Activated CD4-positive, alpha-beta memory T cell treated with anti-CD3 and anti-CD28 coated beads for 36 hours (primary cell): ENCODE data around the gene CD300LF. TPM values are rescaled to one million over a fixed set of nuclear protein-coding genes. Genes with fewer than 3 reads are reported as not detected.

ENCODE experiments used
- CTCF ChIA-PET: fragments of 350-600 bp; sonication (Branson Sonifier 250); formaldehyde crosslinking; loops from one replicate; lab custom pipeline; 2021; ENCODE audit warnings: antibody characterized with exemption, inconsistent platforms; lab: Charles Lee
- POLR2A ChIA-PET: fragments of 350-600 bp; sonication (Branson Sonifier 250); formaldehyde crosslinking; loops from one replicate; lab custom pipeline; 2021; ENCODE audit warnings: antibody characterized with exemption; lab: Charles Lee
- DNase-seq: peaks from one replicate; pipeline ENCODE4 v3.0.0-alpha.2; 2020
- H3K27ac Mint-ChIP-seq: one replicate; pipeline ENCODE4 v1.8.0; 2021; ENCODE audit warnings: mixed read lengths
- H3K27me3 Mint-ChIP-seq: one replicate; pipeline ENCODE4 v1.8.0; 2021; ENCODE audit warnings: mixed read lengths
- H3K36me3 Mint-ChIP-seq: one replicate; pipeline ENCODE4 v1.8.0; 2021; ENCODE audit warnings: mixed read lengths
- H3K4me1 Mint-ChIP-seq: one replicate; pipeline ENCODE4 v1.8.0; 2021; ENCODE audit warnings: low read depth, mixed read lengths
- H3K4me3 Mint-ChIP-seq: one replicate; pipeline ENCODE4 v1.8.0; 2021; ENCODE audit warnings: mild to moderate bottlenecking, mixed read lengths
- H3K9me3 Mint-ChIP-seq: one replicate; pipeline ENCODE4 v1.8.0; 2021; ENCODE audit warnings: mixed read lengths
- intact Hi-C: fragments of 100-400 bp; cut with micrococcal nuclease; formaldehyde crosslinking; loops from one replicate; pipeline ENCODE4 v1.15.1; 2023
- total RNA-seq, 2 experiments: library from RNA; stranded (reverse); gene quantifications; one replicate each; pipeline ENCODE4 v1.2.3, GENCODE V29; 2021

The CD300LF gene
- total RNA-seq, 2 experiments from 2014 or later = not detected

DNA sequence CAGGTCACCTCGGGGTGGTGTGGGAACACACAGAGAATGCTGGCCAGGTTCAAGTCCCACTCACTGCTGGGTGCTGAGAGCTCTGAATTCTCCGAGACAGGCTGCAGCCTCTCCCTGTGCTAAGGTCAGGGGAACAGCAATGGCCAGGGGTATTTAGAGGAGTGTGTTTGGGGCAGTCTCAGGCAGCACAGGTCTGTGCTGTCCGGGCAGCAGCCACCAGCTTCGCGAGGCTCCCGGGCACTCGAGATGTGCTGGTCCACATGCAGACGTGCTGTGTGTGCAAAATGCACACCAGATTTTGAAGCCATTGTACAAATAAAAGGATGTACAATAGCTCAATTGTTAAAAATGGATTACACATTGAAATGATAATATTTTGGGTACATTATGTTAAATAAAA, 42.8 kb upstream of the CD300LF start:
- ChIA-PET POLR2A (no interaction called here), CTCF (interaction anchor here (3.7 to 14.9 kb wide), 5 partner anchors 10 to 98 kb away, joined by 27 to 176 read pairs (median 36); partner anchors contain the start of gene RAB37)
- Mint-ChIP-seq H3K9me3 (no peaks in the 10 kb centered on the region), H3K4me3 (no peak overlapping the region), H3K4me1 (peaks cover 84% of the 10 kb centered on the region), H3K27me3 (no peaks in the 10 kb centered on the region), H3K27ac (peak overlapping the region; percentile 49), H3K36me3 (peaks cover 18% of the 10 kb centered on the region)
- DNase-seq = no peak
- intact Hi-C loops = no loop called here

- peaks cover 22% of the 10 kb centered on the region for H3K36me3 Mint-ChIP-seq
- H3K27ac Mint-ChIP-seq = peak overlapping the region; percentile 35
- DNase-seq = peak; percentile 54
- H3K4me3 Mint-ChIP-seq = no peak overlapping the region
- peaks cover 77% of the 10 kb centered on the region for H3K4me1 Mint-ChIP-seq
- intact Hi-C loops = no loop called here
- H3K9me3 Mint-ChIP-seq = no peaks in the 10 kb centered on the region
- H3K27me3 Mint-ChIP-seq = no peaks in the 10 kb centered on the region
- ChIA-PET CTCF (interaction anchor here (1.8 to 14.9 kb wide), 6 partner anchors 10 to 98 kb away, joined by 4 to 176 read pairs (median 36); partner anchors contain the start of gene RAB37), POLR2A (no interaction called here)
Observed at GRCh38 chr17:74754832-74755231, 42.1 kb upstream of the CD300LF start.

DNA sequence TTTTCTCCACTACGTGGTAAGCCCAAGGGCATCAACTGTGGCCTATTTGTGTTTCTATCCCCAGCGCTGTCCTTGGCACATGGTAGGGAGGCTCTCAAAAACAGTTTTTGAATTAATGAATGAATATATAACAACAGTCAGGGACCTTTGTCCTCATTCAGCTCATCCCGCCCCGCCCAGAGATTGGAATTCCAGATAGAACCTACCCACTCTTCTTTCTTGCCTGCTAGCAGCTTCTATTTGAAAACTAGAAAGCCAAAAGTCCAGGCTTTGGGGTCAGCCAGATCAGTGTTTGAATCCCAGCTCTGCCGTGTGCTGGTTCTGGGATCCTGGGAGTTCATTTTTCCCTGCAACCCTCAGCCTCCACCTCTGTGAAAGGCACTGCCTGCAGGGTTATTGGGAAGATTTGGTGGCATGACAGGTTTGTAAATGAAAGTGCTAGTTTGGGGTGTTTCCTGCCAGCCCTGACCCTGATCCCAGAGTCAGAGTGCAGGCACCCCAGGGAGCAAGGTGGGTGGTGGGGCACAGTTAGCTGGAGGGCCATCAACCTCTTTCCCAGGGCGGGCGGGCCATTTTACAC, 40.2 kb upstream of the CD300LF start:
- no peak for DNase-seq
- intact Hi-C loops = no loop called here
- ChIA-PET CTCF (interaction anchor here (0.9 to 14.9 kb wide), 7 partner anchors 8 to 96 kb away, joined by 4 to 176 read pairs (median 17); partner anchors contain the start of gene RAB37), POLR2A (interaction anchor here (1.0 kb wide), 1 partner anchor 23 kb away, joined by 3 read pairs; the partner anchor contains the start of gene NAT9)
- Mint-ChIP-seq H3K27ac (peak overlapping the region; percentile 85), H3K36me3 (peaks cover 27% of the 10 kb centered on the region), H3K4me1 (peaks cover 59% of the 10 kb centered on the region), H3K27me3 (no peaks in the 10 kb centered on the region), H3K4me3 (peak overlapping the region; percentile 35), H3K9me3 (no peaks in the 10 kb centered on the region)

DNA sequence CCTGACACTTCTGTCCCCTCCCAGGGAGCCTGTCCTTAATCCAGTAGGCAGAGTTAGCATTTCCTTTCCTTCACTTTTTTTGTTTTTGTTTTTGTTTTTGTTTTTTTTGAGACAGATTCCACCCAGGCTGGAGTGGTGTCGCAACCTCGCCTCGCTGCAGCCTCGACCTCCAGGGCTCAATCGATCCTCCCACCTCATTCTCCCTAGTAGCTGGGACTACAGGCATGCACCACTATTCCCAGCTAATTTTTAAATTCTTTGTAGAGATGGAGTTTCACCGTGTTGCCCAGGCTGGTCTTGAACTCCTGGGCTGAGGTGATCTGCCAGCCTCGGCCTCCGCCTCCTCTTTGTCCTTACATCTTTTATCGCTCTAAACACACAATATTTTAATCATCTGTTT, 39.7 kb upstream of the CD300LF start:
- Mint-ChIP-seq H3K4me3 (peak overlapping the region; percentile 35), H3K9me3 (no peaks in the 10 kb centered on the region), H3K36me3 (peaks cover 27% of the 10 kb centered on the region), H3K27me3 (no peaks in the 10 kb centered on the region), H3K4me1 (peaks cover 59% of the 10 kb centered on the region), H3K27ac (peak overlapping the region; percentile 85)
- intact Hi-C loops = no loop called here
- POLR2A ChIA-PET = interaction anchor here (3.6 to 4.4 kb wide), 2 partner anchors 15 to 24 kb away, joined by 13 to 24 read pairs; partner anchors contain the start of gene NAT9
- no peak for DNase-seq
- CTCF ChIA-PET = interaction anchor here (1.3 to 14.9 kb wide), 4 partner anchors 7 to 39 kb away, joined by 8 to 176 read pairs (median 22); no protein-coding TSS in a partner anchor

GRCh38 chr17:74750327-74751069, 37.8 kb upstream of the CD300LF start:
- H3K4me1 Mint-ChIP-seq = peaks cover 55% of the 10 kb centered on the region
- H3K36me3 Mint-ChIP-seq = peaks cover 27% of the 10 kb centered on the region
- intact Hi-C loops = loop anchor here (1.0 kb wide), 1 partner anchor 9 kb away; no protein-coding TSS in a partner anchor
- DNase-seq = peak; percentile 40
- H3K27me3 Mint-ChIP-seq = no peaks in the 10 kb centered on the region
- H3K9me3 Mint-ChIP-seq = no peaks in the 10 kb centered on the region
- H3K27ac Mint-ChIP-seq = peak overlapping the region; percentile 85
- POLR2A ChIA-PET = interaction anchor here (0.9 to 4.4 kb wide), 12 partner anchors 8 to 262 kb away, joined by 3 to 24 read pairs (median 6); partner anchors contain the start of genes FDXR, MRPL58, NAT9 and RAB37
- peak overlapping the region; percentile 84 for H3K4me3 Mint-ChIP-seq
- CTCF ChIA-PET = interaction anchor here (0.7 to 14.9 kb wide), 16 partner anchors 9 to 208 kb away, joined by 3 to 176 read pairs (median 5); partner anchors contain the start of genes FDXR, NAT9 and RAB37

DNA sequence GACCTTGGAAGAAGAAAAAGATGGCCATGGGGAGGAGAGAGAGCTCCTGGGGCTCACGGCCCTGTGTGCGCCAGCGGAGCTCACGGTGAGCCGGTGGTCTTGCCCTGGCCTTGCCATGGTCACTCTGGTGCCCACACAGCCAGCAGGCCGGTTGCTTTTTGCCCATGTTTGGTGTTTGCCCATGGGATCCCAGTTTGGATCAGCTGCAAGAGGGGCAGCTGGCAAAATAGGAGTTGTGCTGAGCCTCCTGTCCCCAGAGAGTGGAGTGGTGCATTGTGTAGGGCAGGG, 37.3 kb upstream of the CD300LF start:
- peaks cover 27% of the 10 kb centered on the region for H3K36me3 Mint-ChIP-seq
- no peak for DNase-seq
- H3K27me3 Mint-ChIP-seq = no peaks in the 10 kb centered on the region
- POLR2A ChIA-PET = interaction anchor here (0.9 to 4.4 kb wide), 12 partner anchors 9 to 262 kb away, joined by 3 to 24 read pairs (median 8); partner anchors contain the start of genes FDXR, MRPL58, NAT9 and RAB37
- H3K9me3 Mint-ChIP-seq = no peaks in the 10 kb centered on the region
- intact Hi-C loops = no loop called here
- CTCF ChIA-PET = interaction anchor here (0.7 to 14.9 kb wide), 16 partner anchors 9 to 431 kb away, joined by 3 to 176 read pairs (median 3); partner anchors contain the start of genes FDXR and RAB37
- peak overlapping the region; percentile 85 for H3K27ac Mint-ChIP-seq
- H3K4me1 Mint-ChIP-seq = peaks cover 50% of the 10 kb centered on the region
- H3K4me3 Mint-ChIP-seq = peak overlapping the region; percentile 84

DNA sequence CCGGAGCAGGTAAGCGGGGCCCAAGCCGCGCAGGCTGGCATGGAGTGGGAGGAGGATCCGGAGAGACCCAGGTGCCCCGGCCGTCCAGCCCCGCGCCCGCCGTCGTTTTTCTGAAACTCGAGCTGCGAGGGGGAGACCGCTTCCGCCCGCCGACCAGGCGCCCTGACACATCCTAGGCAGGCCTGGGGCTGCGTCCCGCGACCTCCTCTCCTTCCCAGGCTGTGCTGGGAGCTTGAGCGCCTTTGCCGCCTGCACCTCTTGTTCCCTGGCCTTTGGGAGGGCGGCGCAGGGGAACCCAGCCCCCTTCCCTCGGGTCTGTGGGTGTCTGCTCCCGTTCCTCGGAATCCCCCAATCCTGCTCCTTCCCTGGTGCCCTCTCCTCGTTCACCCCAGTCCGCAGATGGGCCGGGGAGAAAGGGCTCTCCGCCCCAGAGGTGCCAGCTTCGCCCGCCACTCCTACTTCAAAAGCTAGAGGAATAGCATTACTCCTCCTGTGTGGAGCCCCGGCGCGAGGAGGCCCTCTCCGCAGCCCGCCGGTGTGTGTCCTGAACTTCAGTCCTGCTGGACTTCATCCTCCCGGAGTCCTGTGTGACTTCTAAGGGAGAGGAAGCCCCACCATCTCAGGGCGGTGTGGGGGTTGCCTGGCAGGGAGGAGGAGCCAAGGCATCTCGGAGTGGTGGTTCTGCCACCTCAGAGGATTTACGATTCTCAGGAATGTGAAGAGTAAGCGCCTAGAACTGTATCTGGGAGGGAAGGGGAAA, 36.7 kb upstream of the CD300LF start:
- ChIA-PET POLR2A (interaction anchor here (0.9 to 4.4 kb wide), 12 partner anchors 9 to 263 kb away, joined by 3 to 24 read pairs (median 8); partner anchors contain the start of genes FDXR, MRPL58, NAT9 and RAB37), CTCF (interaction anchor here (0.6 to 14.9 kb wide), 15 partner anchors 10 to 432 kb away, joined by 3 to 176 read pairs (median 4); partner anchors contain the start of gene RAB37)
- intact Hi-C loops = loop anchor here (5.0 to 10.0 kb wide), 2 partner anchors 467 to 535 kb away; partner anchors contain the start of gene TTYH2
- Mint-ChIP-seq H3K27ac (peak overlapping the region; percentile 85), H3K4me1 (peaks cover 50% of the 10 kb centered on the region), H3K27me3 (no peaks in the 10 kb centered on the region), H3K9me3 (no peaks in the 10 kb centered on the region), H3K36me3 (peaks cover 27% of the 10 kb centered on the region), H3K4me3 (peak overlapping the region; percentile 84)
- DNase-seq = peak; percentile 76

GRCh38 chr17:74748529-74749278, 36.0 kb upstream of the CD300LF start, which contains the start of gene NHERF1:
TSS of gene NHERF1 (plus strand) at chr17:74748628. CDS start at chr17:74748847, 219 bp downstream.
- H3K4me3 Mint-ChIP-seq = peak within 1 kb of the TSS; percentile 84
- intact Hi-C loops = loop anchor here (1.0 to 10.0 kb wide), 4 partner anchors 22 to 534 kb away; partner anchors contain the start of genes NAT9 and TTYH2
- peak; percentile 96 for DNase-seq
- no peaks in the 10 kb centered on the region for H3K27me3 Mint-ChIP-seq
- peaks cover 3% of the 10 kb centered on the region for H3K9me3 Mint-ChIP-seq
- CTCF ChIA-PET = interaction anchor here (0.7 to 14.9 kb wide), 12 partner anchors 11 to 432 kb away, joined by 3 to 176 read pairs (median 8); partner anchors contain the start of gene RAB37
- peaks cover 27% of the 10 kb centered on the region for H3K36me3 Mint-ChIP-seq
- POLR2A ChIA-PET = interaction anchor here (0.9 to 4.4 kb wide), 9 partner anchors 10 to 124 kb away, joined by 3 to 24 read pairs (median 13); partner anchors contain the start of genes FDXR, NAT9 and RAB37
- H3K27ac Mint-ChIP-seq = peak within 1 kb of the TSS; percentile 85
- peaks cover 52% of the 10 kb centered on the region for H3K4me1 Mint-ChIP-seq

DNA sequence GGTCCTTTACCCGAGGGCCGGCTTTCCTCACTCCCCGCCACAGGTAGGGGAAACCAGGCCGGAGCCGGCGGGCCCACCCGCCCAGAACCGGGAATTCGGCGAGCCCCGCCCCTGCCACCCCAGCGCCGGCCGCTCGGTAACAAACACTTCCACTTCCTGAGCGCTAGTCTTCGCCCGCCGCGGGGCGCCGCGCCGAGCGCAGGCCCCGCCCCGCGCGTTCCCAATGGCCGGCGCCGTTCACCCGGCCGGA, 35.5 kb upstream of the CD300LF start:
- ChIA-PET CTCF (interaction anchor here (1.2 to 4.7 kb wide), 5 partner anchors 11 to 95 kb away, joined by 3 to 75 read pairs (median 23); partner anchors contain the start of gene RAB37), POLR2A (interaction anchor here (4.4 kb wide), 1 partner anchor 28 kb away, joined by 24 read pairs; the partner anchor contains the start of gene NAT9)
- Mint-ChIP-seq H3K4me1 (peaks cover 52% of the 10 kb centered on the region), H3K27ac (no peak overlapping the region), H3K9me3 (peaks cover 7% of the 10 kb centered on the region), H3K27me3 (no peaks in the 10 kb centered on the region), H3K4me3 (peak overlapping the region; percentile 68), H3K36me3 (peaks cover 26% of the 10 kb centered on the region)
- no peak for DNase-seq
- intact Hi-C loops = loop anchor here (1.0 to 10.0 kb wide), 4 partner anchors 22 to 533 kb away; partner anchors contain the start of genes NAT9 and TTYH2

GRCh38 chr17:74746922-74747321, 34.2 kb upstream of the CD300LF start:
- H3K9me3 Mint-ChIP-seq = peaks cover 7% of the 10 kb centered on the region
- peak; percentile 40 for DNase-seq
- peak overlapping the region; percentile 63 for H3K27ac Mint-ChIP-seq
- intact Hi-C loops = loop anchor here (1.0 to 10.0 kb wide), 3 partner anchors 33 to 532 kb away; partner anchors contain the start of gene TTYH2
- H3K4me1 Mint-ChIP-seq = peaks cover 52% of the 10 kb centered on the region
- H3K36me3 Mint-ChIP-seq = peaks cover 15% of the 10 kb centered on the region
- H3K27me3 Mint-ChIP-seq = no peaks in the 10 kb centered on the region
- ChIA-PET CTCF (interaction anchor here (1.2 to 4.7 kb wide), 12 partner anchors 10 to 214 kb away, joined by 4 to 123 read pairs (median 28); partner anchors contain the start of genes FDXR, GRIN2C and RAB37), POLR2A (interaction anchor here (0.6 to 1.1 kb wide), 3 partner anchors 9 to 590 kb away, joined by 3 read pairs; no protein-coding TSS in a partner anchor)
- peak overlapping the region; percentile 68 for H3K4me3 Mint-ChIP-seq
